Neural cell (in vitro differentiated cells): ENCODE measurements around the gene AIF1. TPM values are rescaled to one million over a fixed set of nuclear protein-coding genes. Genes with fewer than 3 reads are reported as not detected.

Experiments
- H2AFZ ChIP-seq: fragments of 200-600, 300-800 bp; sonication (generic), shearing (Covaris generic); 2 replicates; pipeline ENCODE4 v1.6.0; 2014; ENCODE audit warnings: low read depth, mild to moderate bottlenecking, antibody characterized with exemption, low read length, moderate library complexity
- H3F3A ChIP-seq: fragments of 200-600 bp; shearing (Covaris generic); 2 replicates; pipeline ENCODE4 v1.6.1; 2016; ENCODE audit warnings: mild to moderate bottlenecking, moderate library complexity, mixed read lengths, antibody characterized with exemption, low read length; ENCODE audit not compliant: insufficient read depth, poor library complexity, severe bottlenecking
- H3K27ac ChIP-seq: fragments of 200-600, 300-800 bp; sonication (generic), shearing (Covaris generic); 2 replicates; pipeline ENCODE4 v1.5.1; 2014; ENCODE audit warnings: mild to moderate bottlenecking, low read length, moderate library complexity
- H3K27me3 ChIP-seq: fragments of 300-800, 200-600 bp; sonication (generic), shearing (Covaris generic); 2 replicates; pipeline ENCODE4 v1.6.0; 2014; ENCODE audit warnings: mild to moderate bottlenecking, low read depth, low read length, moderate library complexity; ENCODE audit not compliant: insufficient read depth
- H3K36me3 ChIP-seq: fragments of 300-800, 200-600 bp; sonication (generic), shearing (Covaris generic); 2 replicates; pipeline ENCODE4 v1.5.1; 2014; ENCODE audit warnings: mild to moderate bottlenecking, antibody characterized with exemption, low read length, moderate library complexity; ENCODE audit not compliant: insufficient read depth
- H3K4me2 ChIP-seq: fragments of 300-800, 200-600 bp; sonication (generic), shearing (Covaris generic); 2 replicates; pipeline ENCODE4 v1.6.0; 2014; ENCODE audit warnings: mild to moderate bottlenecking, low read length
- H3K4me3 ChIP-seq: fragments of 300-800, 200-600 bp; sonication (generic), shearing (Covaris generic); 2 replicates; pipeline ENCODE4 v1.5.1; 2014; ENCODE audit warnings: mild to moderate bottlenecking, low read length, moderate library complexity
- H3K79me2 ChIP-seq: fragments of 200-600 bp; shearing (Covaris generic); replicated peaks from 2 replicates; pipeline ENCODE4 v1.6.0; 2014; ENCODE audit warnings: mild to moderate bottlenecking, low read length, moderate library complexity; ENCODE audit not compliant: insufficient read depth
- H3K9ac ChIP-seq: fragments of 300-800, 200-600 bp; sonication (generic), shearing (Covaris generic); 2 replicates; pipeline ENCODE4 v1.6.1; 2016; ENCODE audit warnings: mild to moderate bottlenecking, low read length, mixed read lengths
- H3K9me2 ChIP-seq: fragments of 200-600 bp; shearing (Covaris generic); 2 replicates; pipeline ENCODE4 v1.6.1; 2016; ENCODE audit warnings: mild to moderate bottlenecking, low read length, mixed read lengths; ENCODE audit not compliant: insufficient read depth
- H3K9me3 ChIP-seq: fragments of 200-600, 300-800 bp; sonication (generic), shearing (Covaris generic); 2 replicates; pipeline ENCODE4 v1.6.1; 2016; ENCODE audit warnings: mild to moderate bottlenecking, mixed run types, low read length, moderate library complexity, mixed read lengths
- H4K20me1 ChIP-seq: fragments of 200-600 bp; shearing (Covaris generic); 2 replicates; pipeline ENCODE4 v1.6.1; 2016; ENCODE audit warnings: mild to moderate bottlenecking, mixed run types; ENCODE audit not compliant: insufficient read depth
- EP300 ChIP-seq: fragments of 450-650 bp; conservative IDR thresholded peaks from 2 replicates; pipeline ENCODE4 v1.6.1; 2014; ENCODE audit warnings: antibody characterized with exemption, mild to moderate bottlenecking, moderate library complexity; ENCODE audit not compliant: poor library complexity, severe bottlenecking
- EZH2 ChIP-seq: fragments of 200-600, 300-800 bp; shearing (Covaris generic), sonication (generic); IDR thresholded peaks from 2 replicates; pipeline ENCODE4 v1.6.1; 2014; ENCODE audit warnings: antibody characterized with exemption, low read length, borderline replicate concordance, mild to moderate bottlenecking; ENCODE audit not compliant: insufficient read depth, poor library complexity, severe bottlenecking
- MXI1 ChIP-seq: fragments of 450-650 bp; conservative IDR thresholded peaks from 2 replicates; pipeline ENCODE4 v1.6.1; 2014; ENCODE audit warnings: antibody characterized with exemption, mild to moderate bottlenecking; ENCODE audit not compliant: poor library complexity, severe bottlenecking
- POLR2AphosphoS5 ChIP-seq: IDR thresholded peaks from 2 replicates; pipeline ENCODE4 v1.6.1; 2012
- RAD21 ChIP-seq: fragments of 450-650 bp; conservative IDR thresholded peaks from 2 replicates; pipeline ENCODE4 v1.6.1; 2014; ENCODE audit warnings: antibody characterized with exemption, mild to moderate bottlenecking, moderate library complexity
- SMC3 ChIP-seq: fragments of 450-650 bp; conservative IDR thresholded peaks from 2 replicates; pipeline ENCODE4 v1.6.1; 2014; ENCODE audit warnings: antibody characterized with exemption, mild to moderate bottlenecking, moderate library complexity; ENCODE audit not compliant: poor library complexity
- TAF1 ChIP-seq: IDR thresholded peaks from 2 replicates; pipeline ENCODE4 v1.6.1; 2012; ENCODE audit warnings: low read depth
- polyA plus RNA-seq: library from polyadenylated mRNA; depleted of rRNA; stranded (reverse); fragments of >200 nt; gene quantifications from 2 replicates; pipeline ENCODE4 v1.2.3, GENCODE V29; 2014
- TF ChIP-seq, protein P1 (sequence below): fragments of 450-650 bp; IDR thresholded peaks from 2 replicates; pipeline ENCODE4 v1.5.1; 2014; ENCODE audit warnings: antibody characterized with exemption, mild to moderate bottlenecking, moderate library complexity; ENCODE audit not compliant: poor library complexity, severe bottlenecking
- TF ChIP-seq, protein P2 (sequence below): IDR thresholded peaks from 2 replicates; pipeline ENCODE4 v1.6.1; 2012; ENCODE audit warnings: borderline replicate concordance

AIF1 gene
- polyA plus RNA-seq, 1 donor from 2014 or later: not detected

DNA sequence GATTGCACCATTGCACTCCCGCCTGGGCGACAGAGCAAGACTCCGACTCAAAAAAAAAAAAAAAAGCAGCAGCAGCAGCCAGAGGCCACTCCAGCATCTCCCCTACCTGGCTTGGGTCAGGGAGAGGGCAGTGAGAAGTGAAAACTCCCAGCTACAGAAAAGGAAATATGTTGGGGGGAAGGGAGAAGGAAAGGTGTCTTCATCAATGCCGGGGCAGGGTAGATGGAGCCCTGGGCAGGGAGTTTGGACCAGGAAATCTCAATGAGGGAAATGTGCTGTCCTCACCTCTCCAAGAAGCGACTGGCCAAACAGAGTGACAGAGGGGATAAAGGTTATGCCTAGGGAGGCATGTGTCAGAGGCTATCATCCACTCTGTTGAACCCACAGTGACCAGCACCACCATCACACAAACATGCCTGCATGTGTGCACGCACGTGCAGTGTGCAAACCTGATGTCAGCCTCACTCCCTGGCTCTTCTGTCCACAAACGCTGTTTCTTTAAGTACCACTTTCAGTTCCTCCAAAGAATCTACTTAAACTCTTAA, 887 bp upstream of the AIF1 start:
- H3K9me2 ChIP-seq: no peaks in the 10 kb centered on the region
- no peaks in the 10 kb centered on the region for H3K36me3 ChIP-seq
- H3K9ac ChIP-seq: no peak overlapping the region
- H3K27me3 ChIP-seq: no peaks in the 10 kb centered on the region
- no peak overlapping the region for H3K27ac ChIP-seq
- H3K9me3 ChIP-seq: no peaks in the 10 kb centered on the region
- no peak overlapping the region for H3K4me2 ChIP-seq
- no peaks in the 10 kb centered on the region for H3K79me2 ChIP-seq
- H2AFZ ChIP-seq: no peak overlapping the region
- no peak overlapping the region for H3K4me3 ChIP-seq
- H4K20me1 ChIP-seq: no peaks in the 10 kb centered on the region
- no peaks in the 10 kb centered on the region for H3F3A ChIP-seq
- TF ChIP-seq TAF1 (no peak), EP300 (no peak), SMC3 (no peak), POLR2AphosphoS5 (no peak), EZH2 (no peak), MXI1 (no peak), RAD21 (no peak)
- TF ChIP-seq, protein P1, sequence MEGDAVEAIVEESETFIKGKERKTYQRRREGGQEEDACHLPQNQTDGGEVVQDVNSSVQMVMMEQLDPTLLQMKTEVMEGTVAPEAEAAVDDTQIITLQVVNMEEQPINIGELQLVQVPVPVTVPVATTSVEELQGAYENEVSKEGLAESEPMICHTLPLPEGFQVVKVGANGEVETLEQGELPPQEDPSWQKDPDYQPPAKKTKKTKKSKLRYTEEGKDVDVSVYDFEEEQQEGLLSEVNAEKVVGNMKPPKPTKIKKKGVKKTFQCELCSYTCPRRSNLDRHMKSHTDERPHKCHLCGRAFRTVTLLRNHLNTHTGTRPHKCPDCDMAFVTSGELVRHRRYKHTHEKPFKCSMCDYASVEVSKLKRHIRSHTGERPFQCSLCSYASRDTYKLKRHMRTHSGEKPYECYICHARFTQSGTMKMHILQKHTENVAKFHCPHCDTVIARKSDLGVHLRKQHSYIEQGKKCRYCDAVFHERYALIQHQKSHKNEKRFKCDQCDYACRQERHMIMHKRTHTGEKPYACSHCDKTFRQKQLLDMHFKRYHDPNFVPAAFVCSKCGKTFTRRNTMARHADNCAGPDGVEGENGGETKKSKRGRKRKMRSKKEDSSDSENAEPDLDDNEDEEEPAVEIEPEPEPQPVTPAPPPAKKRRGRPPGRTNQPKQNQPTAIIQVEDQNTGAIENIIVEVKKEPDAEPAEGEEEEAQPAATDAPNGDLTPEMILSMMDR: no peak
- TF ChIP-seq, protein P2, sequence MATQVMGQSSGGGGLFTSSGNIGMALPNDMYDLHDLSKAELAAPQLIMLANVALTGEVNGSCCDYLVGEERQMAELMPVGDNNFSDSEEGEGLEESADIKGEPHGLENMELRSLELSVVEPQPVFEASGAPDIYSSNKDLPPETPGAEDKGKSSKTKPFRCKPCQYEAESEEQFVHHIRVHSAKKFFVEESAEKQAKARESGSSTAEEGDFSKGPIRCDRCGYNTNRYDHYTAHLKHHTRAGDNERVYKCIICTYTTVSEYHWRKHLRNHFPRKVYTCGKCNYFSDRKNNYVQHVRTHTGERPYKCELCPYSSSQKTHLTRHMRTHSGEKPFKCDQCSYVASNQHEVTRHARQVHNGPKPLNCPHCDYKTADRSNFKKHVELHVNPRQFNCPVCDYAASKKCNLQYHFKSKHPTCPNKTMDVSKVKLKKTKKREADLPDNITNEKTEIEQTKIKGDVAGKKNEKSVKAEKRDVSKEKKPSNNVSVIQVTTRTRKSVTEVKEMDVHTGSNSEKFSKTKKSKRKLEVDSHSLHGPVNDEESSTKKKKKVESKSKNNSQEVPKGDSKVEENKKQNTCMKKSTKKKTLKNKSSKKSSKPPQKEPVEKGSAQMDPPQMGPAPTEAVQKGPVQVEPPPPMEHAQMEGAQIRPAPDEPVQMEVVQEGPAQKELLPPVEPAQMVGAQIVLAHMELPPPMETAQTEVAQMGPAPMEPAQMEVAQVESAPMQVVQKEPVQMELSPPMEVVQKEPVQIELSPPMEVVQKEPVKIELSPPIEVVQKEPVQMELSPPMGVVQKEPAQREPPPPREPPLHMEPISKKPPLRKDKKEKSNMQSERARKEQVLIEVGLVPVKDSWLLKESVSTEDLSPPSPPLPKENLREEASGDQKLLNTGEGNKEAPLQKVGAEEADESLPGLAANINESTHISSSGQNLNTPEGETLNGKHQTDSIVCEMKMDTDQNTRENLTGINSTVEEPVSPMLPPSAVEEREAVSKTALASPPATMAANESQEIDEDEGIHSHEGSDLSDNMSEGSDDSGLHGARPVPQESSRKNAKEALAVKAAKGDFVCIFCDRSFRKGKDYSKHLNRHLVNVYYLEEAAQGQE: no peak

DNA sequence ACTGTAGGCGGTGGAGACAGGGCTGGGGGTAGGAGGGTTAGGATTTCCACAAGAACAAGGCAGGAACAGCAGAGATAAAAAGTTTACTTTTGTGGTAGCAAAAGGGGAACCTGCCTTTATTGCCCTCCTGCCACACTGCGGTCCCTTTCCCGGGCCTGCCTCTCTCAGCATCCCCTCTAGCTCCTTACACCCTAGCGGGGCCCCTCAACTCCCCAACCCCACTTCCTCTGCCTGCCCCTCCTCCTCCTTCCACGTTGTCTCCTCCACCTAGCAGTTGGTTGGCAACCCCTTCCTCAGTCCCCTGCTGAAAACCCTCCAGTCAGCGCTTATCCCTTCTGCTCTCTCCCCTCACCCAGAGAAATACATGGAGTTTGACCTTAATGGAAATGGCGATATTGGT, 714 bp downstream of the AIF1 start:
- Histone ChIP-seq H3K27ac (no peak overlapping the region), H2AFZ (no peak overlapping the region)

More for the DNA sequence above, 714 bp downstream of the AIF1 start:
- no peak overlapping the region for H3K9ac ChIP-seq
- H3K9me2 ChIP-seq: no peaks in the 10 kb centered on the region
- no peaks in the 10 kb centered on the region for H4K20me1 ChIP-seq
- H3F3A ChIP-seq: no peaks in the 10 kb centered on the region
- TF ChIP-seq MXI1: no peak
- TF ChIP-seq SMC3: no peak
- no peak for TF ChIP-seq EZH2
- TF ChIP-seq, protein P1: no peak
- TF ChIP-seq RAD21: no peak
- no peak for TF ChIP-seq EP300
- TF ChIP-seq TAF1: no peak
- H3K4me3 ChIP-seq: no peak overlapping the region
- H3K36me3 ChIP-seq: no peaks in the 10 kb centered on the region
- H3K27me3 ChIP-seq: no peaks in the 10 kb centered on the region
- H3K79me2 ChIP-seq: peaks cover 1% of the 10 kb centered on the region
- no peak overlapping the region for H3K4me2 ChIP-seq
- no peaks in the 10 kb centered on the region for H3K9me3 ChIP-seq
